K562 (cell line): ENCODE results near the gene PPT2. TPM values are rescaled to one million over a fixed set of nuclear protein-coding genes. Genes with fewer than 3 reads are reported as not detected.

Experiments used
- ASH1L ChIP-seq: fragments of 450-650 bp; IDR thresholded peaks from 2 replicates; pipeline ENCODE4 v1.6.1; 2018; ENCODE audit warnings: borderline replicate concordance, mild to moderate bottlenecking, low read depth; ENCODE audit not compliant: partially characterized antibody
- BCL6 ChIP-seq: fragments of 250-450 bp; sonication (Bioruptor Pico); IDR thresholded peaks from 2 replicates; pipeline ENCODE4 v1.4.0; 2020
- CBFA2T3 ChIP-seq: fragments of 450-650 bp; IDR thresholded peaks from 2 replicates; pipeline ENCODE4 v1.6.1; 2017
- CBFB ChIP-seq: sonication (generic); formaldehyde crosslinking; IDR thresholded peaks from 2 replicates; pipeline ENCODE4 v1.4.0; 2020; ENCODE audit warnings: mild to moderate bottlenecking, missing genetic modification reagents
- CREBBP ChIP-seq: IDR thresholded peaks from one replicate; pipeline ENCODE4 v1.6.1; 2012; ENCODE audit warnings: low read depth, mild to moderate bottlenecking, control low read depth, inconsistent platforms, low read length
- DDX20 ChIP-seq: fragments of 450-650 bp; IDR thresholded peaks from 2 replicates; pipeline ENCODE4 v1.6.1; 2016; ENCODE audit warnings: missing genetic modification characterization, low read depth, mild to moderate bottlenecking, missing compliant biosample characterization, moderate library complexity
- FOS ChIP-seq: IDR thresholded peaks from 3 replicates; pipeline ENCODE4 v1.6.1; 2011; ENCODE audit not compliant: insufficient read length; ENCODE audit errors: extremely low read depth
- HDAC1 ChIP-seq, 2 experiments: fragments of 450-650 bp; IDR thresholded peaks; 2 replicates each; pipeline ENCODE4 v1.6.1; 2016 to 2017; ENCODE audit warnings: inconsistent platforms in 1 of 2, mild to moderate bottlenecking in 1 of 2, moderate library complexity in 1 of 2
- POLR2AphosphoS5 ChIP-seq: IDR thresholded peaks from 2 replicates; pipeline ENCODE4 v1.6.1; 2011; ENCODE audit warnings: mild to moderate bottlenecking, low read depth, low read length, moderate library complexity; ENCODE audit not compliant: control insufficient read depth, insufficient read depth
- POU5F1 ChIP-seq: fragments of 150-350 bp; IDR thresholded peaks from 2 replicates; pipeline ENCODE4 v1.6.1; 2014; ENCODE audit warnings: borderline replicate concordance, low read length, low read depth, mild to moderate bottlenecking; ENCODE audit not compliant: partially characterized antibody
- PRPF4 ChIP-seq: fragments of 200-400 bp; formaldehyde crosslinking; IDR thresholded peaks from one replicate; pipeline ENCODE4 v1.6.1; 2017; ENCODE audit warnings: low read length, low read depth, mild to moderate bottlenecking; ENCODE audit not compliant: insufficient read depth, poor library complexity, severe bottlenecking
- PYGO2 ChIP-seq: fragments of 450-650 bp; IDR thresholded peaks from 2 replicates; pipeline ENCODE4 v1.6.1; 2016; ENCODE audit warnings: mild to moderate bottlenecking, missing genetic modification characterization, moderate library complexity, missing compliant biosample characterization
- RAD21 ChIP-seq, 2 experiments: fragments of 250-450 bp in 1 of 2; fragments of 450-650 bp in 1 of 2; sonication (Bioruptor Pico) in 1 of 2; formaldehyde crosslinking in 1 of 2; IDR thresholded peaks in 1 of 2; conservative IDR thresholded peaks in 1 of 2; 2 replicates each; pipeline versions ENCODE4 v1.4.0 to v1.8.0; 2020 to 2022; ENCODE audit warnings: mild to moderate bottlenecking in 2 of 2, moderate library complexity in 1 of 2
- SNRNP70 ChIP-seq: fragments of 200-400 bp; formaldehyde crosslinking; optimal IDR thresholded peaks from 2 replicates; pipeline ENCODE3; 2017; ENCODE audit warnings: low read depth, low read length
- SP1 ChIP-seq: sonication (generic); formaldehyde crosslinking; IDR thresholded peaks from 2 replicates; pipeline ENCODE4 v1.8.1; 2022; ENCODE audit warnings: mild to moderate bottlenecking, missing genetic modification reagents
- THRAP3 ChIP-seq: fragments of 450-650 bp; IDR thresholded peaks from 2 replicates; pipeline ENCODE4 v1.6.1; 2016; ENCODE audit warnings: mild to moderate bottlenecking, inconsistent platforms, borderline replicate concordance
- YY1 ChIP-seq, 3 experiments: IDR thresholded peaks; 2 replicates each; pipeline ENCODE4 v1.6.1; 2011; ENCODE audit warnings: low read length in 2 of 3, mild to moderate bottlenecking in 2 of 3, moderate library complexity in 2 of 3, borderline replicate concordance in 1 of 3, control low read depth in 1 of 3, low read depth in 1 of 3; ENCODE audit not compliant: insufficient read depth in 3 of 3, insufficient replicate concordance in 2 of 3, control insufficient read depth in 1 of 3, insufficient read length in 1 of 3; ENCODE audit errors: extremely low read depth in 1 of 3
- ZNF124 ChIP-seq: sonication (generic); formaldehyde crosslinking; IDR thresholded peaks from 2 replicates; pipeline ENCODE4 v1.8.1; 2022; ENCODE audit warnings: missing genetic modification reagents
- ZNF212 ChIP-seq: fragments of 450-650 bp; formaldehyde crosslinking; IDR thresholded peaks from 2 replicates; pipeline ENCODE4 v1.4.0; 2020; ENCODE audit warnings: mild to moderate bottlenecking
- ZNF384 ChIP-seq: IDR thresholded peaks from 2 replicates; pipeline ENCODE4 v1.6.1; 2012; ENCODE audit warnings: low read depth, low read length, improper control_type of control experiment
- ZNF586 ChIP-seq: fragments of 450-650 bp; formaldehyde crosslinking; conservative IDR thresholded peaks from 2 replicates; pipeline ENCODE4 v1.4.0; 2020; ENCODE audit warnings: mild to moderate bottlenecking, moderate library complexity
- ZNF696 ChIP-seq: fragments of 250-450 bp; sonication (Bioruptor Pico); conservative IDR thresholded peaks from 2 replicates; pipeline ENCODE4 v1.4.0; 2020; ENCODE audit warnings: mild to moderate bottlenecking, moderate library complexity
- ZZZ3 ChIP-seq: fragments of 450-650 bp; IDR thresholded peaks from 2 replicates; pipeline ENCODE4 v1.6.1; 2016; ENCODE audit warnings: antibody characterized with exemption, mild to moderate bottlenecking, moderate library complexity
- polyA plus RNA-seq, 8 experiments: library from polyadenylated mRNA; depleted of rRNA in 4 of 8; stranded (reverse) in 5 of 8; unstranded in 3 of 8; fragments of >200 nt; fragmentation: Nextera tagmentation in 2 of 8; fragmentation: Illumina TruSeq in 1 of 8; extraction: Ambion mirVana in 2 of 8; extraction: Trizol in 1 of 8; gene quantifications; 2 replicates each; pipeline versions ENCODE4 v1.2.1 to v1.2.3, GENCODE V29; 2011 to 2014; ENCODE audit warnings: inconsistent platforms in 1 of 8, missing spikeins in 1 of 8
- total RNA-seq, 7 experiments: library from RNA; depleted of rRNA in 6 of 7; stranded (reverse); fragments of >200 nt in 6 of 7; fragmentation: Illumina TruSeq in 2 of 7; extraction: Trizol in 2 of 7; gene quantifications; 2 replicates each; pipeline versions ENCODE4 v1.2.1 to v1.2.3, GENCODE V29; 2011 to 2021; ENCODE audit warnings: low replicate concordance in 1 of 7
- TF ChIP-seq, protein P1 (sequence below): fragments of 250-450 bp; sonication (Bioruptor Pico); IDR thresholded peaks from 2 replicates; pipeline ENCODE4 v1.8.0; 2021; ENCODE audit warnings: borderline replicate concordance, mild to moderate bottlenecking, moderate library complexity; ENCODE audit not compliant: poor library complexity, severe bottlenecking
- TF ChIP-seq, protein P2 (sequence below): fragments of 200-400 bp; formaldehyde crosslinking; IDR thresholded peaks from 2 replicates; pipeline ENCODE4 v1.6.1; 2017; ENCODE audit warnings: mild to moderate bottlenecking, low read depth, low read length, moderate library complexity

Gene PPT2
- total and polyA plus RNA-seq, 9 of the 15 experiments (the other 6 are each of a cell fraction or from before 2014, with no cell fraction given): 27.4 to 98.8 (median 69.9) TPM

DNA sequence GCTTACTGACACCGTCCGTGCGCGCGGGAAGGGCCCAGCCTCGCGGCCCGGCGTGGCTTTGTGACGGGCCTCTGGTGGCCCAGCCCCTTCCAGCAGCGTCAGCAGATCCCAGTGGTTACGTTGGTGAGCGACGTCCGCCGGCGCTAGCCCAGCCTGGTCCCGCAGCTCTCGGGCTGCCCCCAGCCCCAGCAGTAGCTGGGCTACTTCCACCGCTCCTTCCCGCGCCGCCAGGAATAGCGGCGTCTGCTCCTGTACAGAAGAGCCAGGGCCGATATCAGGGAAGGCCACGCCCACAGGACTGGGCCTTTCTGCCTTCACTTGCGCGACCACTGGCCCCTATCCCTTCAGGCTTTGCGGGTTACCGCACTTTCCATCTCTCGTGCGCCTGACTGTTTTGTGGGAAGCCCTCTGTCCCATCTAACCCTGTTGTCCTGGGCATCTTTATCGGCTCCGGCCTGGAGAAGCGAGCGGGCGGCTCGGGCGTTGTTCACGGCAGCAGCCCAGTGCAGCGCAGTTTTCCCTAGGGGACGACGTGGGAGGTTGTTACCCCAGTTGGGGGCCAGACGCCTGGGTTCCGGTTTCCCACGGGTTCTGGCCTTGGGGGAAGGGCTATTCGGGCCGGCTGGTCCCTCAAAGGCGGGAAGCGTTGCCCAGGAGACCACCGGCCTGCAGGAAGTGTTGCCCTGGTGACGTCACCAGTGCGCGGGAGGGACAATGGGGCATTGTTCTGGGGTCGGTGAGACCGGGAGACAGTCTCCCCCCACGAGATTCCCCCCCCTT is 42.2 kb downstream of the PPT2 start (continued):
- TF ChIP-seq YY1 (IDR thresholded peaks at IDR 0.05; ENCODE audit: borderline replicate concordance in 1 of 3, control insufficient read depth in 1 of 3, extremely low read depth in 1 of 3, insufficient read depth in 3 of 3, insufficient read length in 1 of 3, insufficient replicate concordance in 2 of 3, low read depth in 1 of 3, low read length in 2 of 3) (peak in 2 of 3 experiments; percentile 24 to 60), POU5F1 (no peak), ZNF384 (peak; percentile 9; the same call in 1 of the 2 replicates), ZZZ3 (0 out of 2 replicates have a peak, but pooled peaks have one; percentile 46), CBFA2T3 (no peak), ZNF124 (CRISPR knock-in tag) (no peak), BCL6 (no peak), RAD21 (CRISPR knock-in tag; conservative IDR thresholded peaks at IDR 0.05 in 1 of 2, IDR thresholded peaks at IDR 0.05 in 1 of 2) (no peak), SP1 (CRISPR knock-in tag) (peak; percentile 98), PYGO2 (tag) (no peak), PRPF4 (no peak), CREBBP (no peak), POLR2AphosphoS5 (peak; percentile 90), ZNF212 (CRISPR knock-in tag) (no peak; the same call in 1 of the 2 replicates), ZNF696 (CRISPR knock-in tag) (no peak), ASH1L (no peak), FOS (no peak), THRAP3 (0 out of 2 replicates have a peak, but pooled peaks have one; percentile 41), CBFB (peak; percentile 87; the same call in 1 of the 2 replicates), DDX20 (tag) (no peak), SNRNP70 (no peak), ZNF586 (CRISPR knock-in tag) (no peak), HDAC1 (IDR thresholded peaks at IDR 0.05) (peak in 1 of 2 experiments; percentile 8; a peak in 1 of 4 replicates)
- TF ChIP-seq, protein P1, sequence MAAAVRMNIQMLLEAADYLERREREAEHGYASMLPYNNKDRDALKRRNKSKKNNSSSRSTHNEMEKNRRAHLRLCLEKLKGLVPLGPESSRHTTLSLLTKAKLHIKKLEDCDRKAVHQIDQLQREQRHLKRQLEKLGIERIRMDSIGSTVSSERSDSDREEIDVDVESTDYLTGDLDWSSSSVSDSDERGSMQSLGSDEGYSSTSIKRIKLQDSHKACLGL (CRISPR knock-in tag): no peak
- TF ChIP-seq, protein P2, sequence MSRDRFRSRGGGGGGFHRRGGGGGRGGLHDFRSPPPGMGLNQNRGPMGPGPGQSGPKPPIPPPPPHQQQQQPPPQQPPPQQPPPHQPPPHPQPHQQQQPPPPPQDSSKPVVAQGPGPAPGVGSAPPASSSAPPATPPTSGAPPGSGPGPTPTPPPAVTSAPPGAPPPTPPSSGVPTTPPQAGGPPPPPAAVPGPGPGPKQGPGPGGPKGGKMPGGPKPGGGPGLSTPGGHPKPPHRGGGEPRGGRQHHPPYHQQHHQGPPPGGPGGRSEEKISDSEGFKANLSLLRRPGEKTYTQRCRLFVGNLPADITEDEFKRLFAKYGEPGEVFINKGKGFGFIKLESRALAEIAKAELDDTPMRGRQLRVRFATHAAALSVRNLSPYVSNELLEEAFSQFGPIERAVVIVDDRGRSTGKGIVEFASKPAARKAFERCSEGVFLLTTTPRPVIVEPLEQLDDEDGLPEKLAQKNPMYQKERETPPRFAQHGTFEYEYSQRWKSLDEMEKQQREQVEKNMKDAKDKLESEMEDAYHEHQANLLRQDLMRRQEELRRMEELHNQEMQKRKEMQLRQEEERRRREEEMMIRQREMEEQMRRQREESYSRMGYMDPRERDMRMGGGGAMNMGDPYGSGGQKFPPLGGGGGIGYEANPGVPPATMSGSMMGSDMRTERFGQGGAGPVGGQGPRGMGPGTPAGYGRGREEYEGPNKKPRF: no peak
